ENCODE data around the gene MAP7D2. TPM values are rescaled to one million over a fixed set of nuclear protein-coding genes. Genes with fewer than 3 reads are reported as not detected.

MAP7D2 gene
- total and polyA plus RNA-seq, 2 experiments from 2014 or later, result 0.90 to 1.6 TPM

DNA sequence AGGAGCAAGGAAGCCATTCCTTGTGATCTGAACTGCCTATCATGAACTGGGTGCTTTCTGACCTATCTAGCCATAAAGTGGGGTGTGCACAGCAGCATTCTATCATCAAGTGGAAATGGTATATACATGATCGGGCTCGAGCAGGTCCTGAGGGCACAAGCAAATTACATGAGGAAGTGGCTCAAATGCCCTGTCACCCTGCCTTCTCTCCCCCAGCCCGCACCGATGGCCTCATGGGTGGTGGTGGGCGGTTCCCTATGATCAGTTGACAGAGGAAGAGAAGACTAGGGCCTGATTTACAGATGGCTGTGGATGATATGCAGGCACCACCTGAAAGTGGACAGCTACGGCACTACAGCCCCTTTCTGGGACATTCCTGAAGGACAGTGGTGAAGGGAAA, 79.5 kb downstream of the MAP7D2 start:
- ATAC-seq, result no peak
- Mint-ChIP-seq H3K4me1 (no peaks in the 10 kb centered on the region), H3K36me3 (ENCODE audit: low read depth) (no peaks in the 10 kb centered on the region), H3K27ac (no peak overlapping the region), H3K9me3 (0 out of 3 replicates have a peak, but pooled peaks cover 2% of the 10 kb centered on the region), H3K27me3 (ENCODE audit: insufficient read depth, low read depth, poor library complexity) (no peaks in the 10 kb centered on the region), H3K4me3 (no peak overlapping the region)
- DNase-seq (ENCODE audit: low spot score), result no peak
- no peak overlapping the region for H3K4me3 ChIP-seq
- no peaks in the 10 kb centered on the region for H3K27me3 ChIP-seq (ENCODE audit: insufficient read depth)
- H3K36me3 ChIP-seq (ENCODE audit: insufficient read depth), result no peaks in the 10 kb centered on the region
- H3K9me2 ChIP-seq (ENCODE audit: insufficient read depth), result no peaks in the 10 kb centered on the region
- no peaks in the 10 kb centered on the region for H3K79me2 ChIP-seq (replicated peaks; ENCODE audit: insufficient read depth)
- no peaks in the 10 kb centered on the region for H3F3A ChIP-seq (replicated peaks; ENCODE audit: low read depth)
- H4K20me1 ChIP-seq (replicated peaks; ENCODE audit: insufficient read depth), result no peaks in the 10 kb centered on the region
- no peak overlapping the region for H3K4me2 ChIP-seq
- TF ChIP-seq, protein P1, sequence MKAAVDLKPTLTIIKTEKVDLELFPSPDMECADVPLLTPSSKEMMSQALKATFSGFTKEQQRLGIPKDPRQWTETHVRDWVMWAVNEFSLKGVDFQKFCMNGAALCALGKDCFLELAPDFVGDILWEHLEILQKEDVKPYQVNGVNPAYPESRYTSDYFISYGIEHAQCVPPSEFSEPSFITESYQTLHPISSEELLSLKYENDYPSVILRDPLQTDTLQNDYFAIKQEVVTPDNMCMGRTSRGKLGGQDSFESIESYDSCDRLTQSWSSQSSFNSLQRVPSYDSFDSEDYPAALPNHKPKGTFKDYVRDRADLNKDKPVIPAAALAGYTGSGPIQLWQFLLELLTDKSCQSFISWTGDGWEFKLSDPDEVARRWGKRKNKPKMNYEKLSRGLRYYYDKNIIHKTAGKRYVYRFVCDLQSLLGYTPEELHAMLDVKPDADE (IDR thresholded peaks at IDR 0.05), result no peak
- TF ChIP-seq NANOG (IDR thresholded peaks at IDR 0.05; ENCODE audit: borderline replicate concordance) (no peak), EZH2phosphoT487 (IDR thresholded peaks at IDR 0.05; ENCODE audit: unreplicated experiment) (no peak), JUNB (IDR thresholded peaks at IDR 0.05; ENCODE audit: unreplicated experiment) (no peak), ZNF114 (CRISPR knock-in tag; IDR thresholded peaks at IDR 0.05) (no peak), ZNF331 (CRISPR knock-in tag; IDR thresholded peaks at IDR 0.05; ENCODE audit: low read depth) (no peak), STAT1 (IDR thresholded peaks at IDR 0.05; ENCODE audit: unreplicated experiment) (no peak), POLR2AphosphoS5 (IDR thresholded peaks at IDR 0.05; ENCODE audit: low read depth) (no peak), EZH2 (IDR thresholded peaks at IDR 0.05; ENCODE audit: low read depth, unreplicated experiment) (no peak), CREB1 (CRISPR knock-in tag; IDR thresholded peaks at IDR 0.05; ENCODE audit: low read depth) (no peak)
- TF ChIP-seq, protein P2, sequence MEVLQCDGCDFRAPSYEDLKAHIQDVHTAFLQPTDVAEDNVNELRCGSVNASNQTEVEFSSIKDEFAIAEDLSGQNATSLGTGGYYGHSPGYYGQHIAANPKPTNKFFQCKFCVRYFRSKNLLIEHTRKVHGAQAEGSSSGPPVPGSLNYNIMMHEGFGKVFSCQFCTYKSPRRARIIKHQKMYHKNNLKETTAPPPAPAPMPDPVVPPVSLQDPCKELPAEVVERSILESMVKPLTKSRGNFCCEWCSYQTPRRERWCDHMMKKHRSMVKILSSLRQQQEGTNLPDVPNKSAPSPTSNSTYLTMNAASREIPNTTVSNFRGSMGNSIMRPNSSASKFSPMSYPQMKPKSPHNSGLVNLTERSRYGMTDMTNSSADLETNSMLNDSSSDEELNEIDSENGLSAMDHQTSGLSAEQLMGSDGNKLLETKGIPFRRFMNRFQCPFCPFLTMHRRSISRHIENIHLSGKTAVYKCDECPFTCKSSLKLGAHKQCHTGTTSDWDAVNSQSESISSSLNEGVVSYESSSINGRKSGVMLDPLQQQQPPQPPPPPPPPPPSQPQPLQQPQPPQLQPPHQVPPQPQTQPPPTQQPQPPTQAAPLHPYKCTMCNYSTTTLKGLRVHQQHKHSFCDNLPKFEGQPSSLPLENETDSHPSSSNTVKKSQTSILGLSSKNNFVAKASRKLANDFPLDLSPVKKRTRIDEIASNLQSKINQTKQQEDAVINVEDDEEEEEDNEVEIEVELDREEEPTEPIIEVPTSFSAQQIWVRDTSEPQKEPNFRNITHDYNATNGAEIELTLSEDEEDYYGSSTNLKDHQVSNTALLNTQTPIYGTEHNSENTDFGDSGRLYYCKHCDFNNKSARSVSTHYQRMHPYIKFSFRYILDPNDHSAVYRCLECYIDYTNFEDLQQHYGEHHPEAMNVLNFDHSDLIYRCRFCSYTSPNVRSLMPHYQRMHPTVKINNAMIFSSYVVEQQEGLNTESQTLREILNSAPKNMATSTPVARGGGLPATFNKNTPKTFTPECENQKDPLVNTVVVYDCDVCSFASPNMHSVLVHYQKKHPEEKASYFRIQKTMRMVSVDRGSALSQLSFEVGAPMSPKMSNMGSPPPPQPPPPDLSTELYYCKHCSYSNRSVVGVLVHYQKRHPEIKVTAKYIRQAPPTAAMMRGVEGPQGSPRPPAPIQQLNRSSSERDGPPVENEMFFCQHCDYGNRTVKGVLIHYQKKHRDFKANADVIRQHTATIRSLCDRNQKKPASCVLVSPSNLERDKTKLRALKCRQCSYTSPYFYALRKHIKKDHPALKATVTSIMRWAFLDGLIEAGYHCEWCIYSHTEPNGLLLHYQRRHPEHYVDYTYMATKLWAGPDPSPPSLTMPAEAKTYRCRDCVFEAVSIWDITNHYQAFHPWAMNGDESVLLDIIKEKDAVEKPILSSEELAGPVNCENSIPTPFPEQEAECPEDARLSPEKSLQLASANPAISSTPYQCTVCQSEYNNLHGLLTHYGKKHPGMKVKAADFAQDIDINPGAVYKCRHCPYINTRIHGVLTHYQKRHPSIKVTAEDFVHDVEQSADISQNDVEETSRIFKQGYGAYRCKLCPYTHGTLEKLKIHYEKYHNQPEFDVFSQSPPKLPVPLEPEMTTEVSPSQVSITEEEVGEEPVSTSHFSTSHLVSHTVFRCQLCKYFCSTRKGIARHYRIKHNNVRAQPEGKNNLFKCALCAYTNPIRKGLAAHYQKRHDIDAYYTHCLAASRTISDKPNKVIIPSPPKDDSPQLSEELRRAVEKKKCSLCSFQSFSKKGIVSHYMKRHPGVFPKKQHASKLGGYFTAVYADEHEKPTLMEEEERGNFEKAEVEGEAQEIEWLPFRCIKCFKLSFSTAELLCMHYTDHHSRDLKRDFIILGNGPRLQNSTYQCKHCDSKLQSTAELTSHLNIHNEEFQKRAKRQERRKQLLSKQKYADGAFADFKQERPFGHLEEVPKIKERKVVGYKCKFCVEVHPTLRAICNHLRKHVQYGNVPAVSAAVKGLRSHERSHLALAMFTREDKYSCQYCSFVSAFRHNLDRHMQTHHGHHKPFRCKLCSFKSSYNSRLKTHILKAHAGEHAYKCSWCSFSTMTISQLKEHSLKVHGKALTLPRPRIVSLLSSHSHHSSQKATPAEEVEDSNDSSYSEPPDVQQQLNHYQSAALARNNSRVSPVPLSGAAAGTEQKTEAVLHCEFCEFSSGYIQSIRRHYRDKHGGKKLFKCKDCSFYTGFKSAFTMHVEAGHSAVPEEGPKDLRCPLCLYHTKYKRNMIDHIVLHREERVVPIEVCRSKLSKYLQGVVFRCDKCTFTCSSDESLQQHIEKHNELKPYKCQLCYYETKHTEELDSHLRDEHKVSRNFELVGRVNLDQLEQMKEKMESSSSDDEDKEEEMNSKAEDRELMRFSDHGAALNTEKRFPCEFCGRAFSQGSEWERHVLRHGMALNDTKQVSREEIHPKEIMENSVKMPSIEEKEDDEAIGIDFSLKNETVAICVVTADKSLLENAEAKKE (CRISPR knock-in tag; IDR thresholded peaks at IDR 0.05), result no peak
- TF ChIP-seq, protein P3, sequence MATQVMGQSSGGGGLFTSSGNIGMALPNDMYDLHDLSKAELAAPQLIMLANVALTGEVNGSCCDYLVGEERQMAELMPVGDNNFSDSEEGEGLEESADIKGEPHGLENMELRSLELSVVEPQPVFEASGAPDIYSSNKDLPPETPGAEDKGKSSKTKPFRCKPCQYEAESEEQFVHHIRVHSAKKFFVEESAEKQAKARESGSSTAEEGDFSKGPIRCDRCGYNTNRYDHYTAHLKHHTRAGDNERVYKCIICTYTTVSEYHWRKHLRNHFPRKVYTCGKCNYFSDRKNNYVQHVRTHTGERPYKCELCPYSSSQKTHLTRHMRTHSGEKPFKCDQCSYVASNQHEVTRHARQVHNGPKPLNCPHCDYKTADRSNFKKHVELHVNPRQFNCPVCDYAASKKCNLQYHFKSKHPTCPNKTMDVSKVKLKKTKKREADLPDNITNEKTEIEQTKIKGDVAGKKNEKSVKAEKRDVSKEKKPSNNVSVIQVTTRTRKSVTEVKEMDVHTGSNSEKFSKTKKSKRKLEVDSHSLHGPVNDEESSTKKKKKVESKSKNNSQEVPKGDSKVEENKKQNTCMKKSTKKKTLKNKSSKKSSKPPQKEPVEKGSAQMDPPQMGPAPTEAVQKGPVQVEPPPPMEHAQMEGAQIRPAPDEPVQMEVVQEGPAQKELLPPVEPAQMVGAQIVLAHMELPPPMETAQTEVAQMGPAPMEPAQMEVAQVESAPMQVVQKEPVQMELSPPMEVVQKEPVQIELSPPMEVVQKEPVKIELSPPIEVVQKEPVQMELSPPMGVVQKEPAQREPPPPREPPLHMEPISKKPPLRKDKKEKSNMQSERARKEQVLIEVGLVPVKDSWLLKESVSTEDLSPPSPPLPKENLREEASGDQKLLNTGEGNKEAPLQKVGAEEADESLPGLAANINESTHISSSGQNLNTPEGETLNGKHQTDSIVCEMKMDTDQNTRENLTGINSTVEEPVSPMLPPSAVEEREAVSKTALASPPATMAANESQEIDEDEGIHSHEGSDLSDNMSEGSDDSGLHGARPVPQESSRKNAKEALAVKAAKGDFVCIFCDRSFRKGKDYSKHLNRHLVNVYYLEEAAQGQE (IDR thresholded peaks at IDR 0.05; ENCODE audit: unreplicated experiment), result no peak
- TF ChIP-seq, protein P4, sequence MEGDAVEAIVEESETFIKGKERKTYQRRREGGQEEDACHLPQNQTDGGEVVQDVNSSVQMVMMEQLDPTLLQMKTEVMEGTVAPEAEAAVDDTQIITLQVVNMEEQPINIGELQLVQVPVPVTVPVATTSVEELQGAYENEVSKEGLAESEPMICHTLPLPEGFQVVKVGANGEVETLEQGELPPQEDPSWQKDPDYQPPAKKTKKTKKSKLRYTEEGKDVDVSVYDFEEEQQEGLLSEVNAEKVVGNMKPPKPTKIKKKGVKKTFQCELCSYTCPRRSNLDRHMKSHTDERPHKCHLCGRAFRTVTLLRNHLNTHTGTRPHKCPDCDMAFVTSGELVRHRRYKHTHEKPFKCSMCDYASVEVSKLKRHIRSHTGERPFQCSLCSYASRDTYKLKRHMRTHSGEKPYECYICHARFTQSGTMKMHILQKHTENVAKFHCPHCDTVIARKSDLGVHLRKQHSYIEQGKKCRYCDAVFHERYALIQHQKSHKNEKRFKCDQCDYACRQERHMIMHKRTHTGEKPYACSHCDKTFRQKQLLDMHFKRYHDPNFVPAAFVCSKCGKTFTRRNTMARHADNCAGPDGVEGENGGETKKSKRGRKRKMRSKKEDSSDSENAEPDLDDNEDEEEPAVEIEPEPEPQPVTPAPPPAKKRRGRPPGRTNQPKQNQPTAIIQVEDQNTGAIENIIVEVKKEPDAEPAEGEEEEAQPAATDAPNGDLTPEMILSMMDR (conservative IDR thresholded peaks at IDR 0.05; ENCODE audit: low read depth in 2 of 2), result no peak
- H2AFZ ChIP-seq, result no peak overlapping the region
- no peaks in the 10 kb centered on the region for H3K4me1 ChIP-seq (ENCODE audit: insufficient read depth)
- H3K27ac ChIP-seq (ENCODE audit: low read depth), result no peak overlapping the region
